SK-N-MC (cell line): ENCODE results near the gene PLD5.

Source experiments
- EZH2 ChIP-seq: fragments of 200-600 bp; sonication (generic); IDR thresholded peaks from one replicate; pipeline ENCODE4 v1.6.1; 2017; ENCODE audit warnings: antibody characterized with exemption
- FOXP2 ChIP-seq: optimal IDR thresholded peaks from 2 replicates; pipeline ENCODE3; 2011; ENCODE audit warnings: mild to moderate bottlenecking, moderate library complexity; ENCODE audit not compliant: insufficient read depth; ENCODE audit errors: extremely low read length, control extremely low read depth
- POLR2AphosphoS5 ChIP-seq: IDR thresholded peaks from 2 replicates; pipeline ENCODE4 v1.6.1; 2012; ENCODE audit warnings: mild to moderate bottlenecking, low read depth, low read length, borderline replicate concordance

DNA sequence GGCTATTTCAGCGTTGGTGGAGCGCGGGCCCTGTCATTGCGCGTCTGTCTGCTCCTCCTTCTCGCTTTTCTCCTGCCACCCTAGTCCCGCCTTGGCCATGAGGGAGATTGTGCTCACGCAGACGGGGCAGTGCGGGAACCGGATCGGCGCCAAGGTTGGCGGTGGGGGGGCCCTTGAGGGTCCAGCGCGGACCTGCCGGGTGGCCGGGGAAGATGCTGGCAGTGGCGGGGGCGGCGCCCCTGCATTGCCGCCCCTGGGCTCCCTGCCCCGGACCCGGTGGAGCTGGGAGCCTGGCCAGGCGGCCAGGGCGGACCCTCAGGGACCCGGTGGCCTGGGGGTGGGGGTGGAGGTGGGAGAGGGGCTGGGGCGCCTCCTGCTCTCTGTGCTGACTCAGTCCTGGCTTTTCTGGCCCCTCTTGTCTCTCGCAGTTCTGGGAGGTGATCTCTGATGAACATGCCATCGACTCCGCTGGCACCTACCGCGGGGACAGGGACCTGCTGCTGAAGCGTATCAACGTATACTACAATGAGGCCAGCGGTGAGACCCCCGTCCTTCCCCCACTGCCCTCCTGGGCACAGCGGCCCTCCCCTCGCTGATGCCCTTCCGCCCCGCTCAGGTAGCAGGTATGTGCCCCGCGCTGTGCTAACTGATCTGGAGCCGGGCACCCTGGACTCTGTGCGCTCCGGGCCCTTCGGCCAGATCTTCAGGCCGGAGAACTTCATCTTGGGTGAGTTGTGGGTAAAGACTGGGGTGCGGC is 467.3 kb downstream of the PLD5 start:
- TF ChIP-seq POLR2AphosphoS5 (no peak), EZH2 (no peak), FOXP2 (no peak)
